Lower leg skin (tissue), 3 donors: ENCODE measurements around the gene NDUFB5.

ENCODE experiments used
- POLR2A ChIP-seq, 2 donors: fragments of 450-650 bp; IDR thresholded peaks; one replicate each; pipeline ENCODE4 v1.6.1; 2016 to 2017; ENCODE audit warnings: antibody characterized with exemption in 2 of 2, mild to moderate bottlenecking in 1 of 2, moderate library complexity in 1 of 2
- TF ChIP-seq, protein P1 (sequence below), 3 donors: fragments of 450-650 bp; IDR thresholded peaks; one replicate each; pipeline ENCODE4 v1.5.1; 2016; ENCODE audit warnings: antibody characterized with exemption in 3 of 3, mild to moderate bottlenecking in 3 of 3, moderate library complexity in 2 of 3

DNA sequence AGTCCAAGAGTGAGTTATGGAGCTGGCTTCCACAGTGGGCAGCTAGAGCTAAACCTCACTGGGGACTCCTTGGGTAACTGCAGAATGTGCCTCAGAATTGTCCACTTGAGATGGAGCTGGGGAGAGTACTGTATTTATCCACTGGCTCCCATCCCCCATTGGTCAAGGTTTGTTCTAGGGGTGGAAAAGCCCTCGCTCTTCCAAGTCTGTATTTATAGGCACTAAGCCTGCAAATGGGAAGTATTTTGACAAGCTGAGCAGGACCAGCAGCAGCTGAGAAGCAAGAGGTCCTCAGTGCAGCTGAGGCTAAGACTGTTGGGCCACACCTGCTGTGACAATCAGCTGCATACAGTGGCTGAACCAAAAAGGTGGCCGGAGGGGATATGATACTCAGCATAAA is 54.0 kb downstream of the NDUFB5 start:
- TF ChIP-seq, protein P1, sequence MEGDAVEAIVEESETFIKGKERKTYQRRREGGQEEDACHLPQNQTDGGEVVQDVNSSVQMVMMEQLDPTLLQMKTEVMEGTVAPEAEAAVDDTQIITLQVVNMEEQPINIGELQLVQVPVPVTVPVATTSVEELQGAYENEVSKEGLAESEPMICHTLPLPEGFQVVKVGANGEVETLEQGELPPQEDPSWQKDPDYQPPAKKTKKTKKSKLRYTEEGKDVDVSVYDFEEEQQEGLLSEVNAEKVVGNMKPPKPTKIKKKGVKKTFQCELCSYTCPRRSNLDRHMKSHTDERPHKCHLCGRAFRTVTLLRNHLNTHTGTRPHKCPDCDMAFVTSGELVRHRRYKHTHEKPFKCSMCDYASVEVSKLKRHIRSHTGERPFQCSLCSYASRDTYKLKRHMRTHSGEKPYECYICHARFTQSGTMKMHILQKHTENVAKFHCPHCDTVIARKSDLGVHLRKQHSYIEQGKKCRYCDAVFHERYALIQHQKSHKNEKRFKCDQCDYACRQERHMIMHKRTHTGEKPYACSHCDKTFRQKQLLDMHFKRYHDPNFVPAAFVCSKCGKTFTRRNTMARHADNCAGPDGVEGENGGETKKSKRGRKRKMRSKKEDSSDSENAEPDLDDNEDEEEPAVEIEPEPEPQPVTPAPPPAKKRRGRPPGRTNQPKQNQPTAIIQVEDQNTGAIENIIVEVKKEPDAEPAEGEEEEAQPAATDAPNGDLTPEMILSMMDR (IDR thresholded peaks at IDR 0.05), result no peak
- TF ChIP-seq POLR2A (IDR thresholded peaks at IDR 0.05), result no peak
